Stimulated activated effector memory CD8-positive, alpha-beta T cell treated with anti-CD3 and anti-CD28 coated beads, Interleukin-12 subunit alpha, Interleukin-12 subunit beta, amount 100 ng/mL, for 72 hours (primary cell): ENCODE results near the gene ABCA2.

Source experiments
- ATAC-seq: fragments of 150-1000 bp; cut with Tn5 transposase; 2 replicates; pipeline ENCODE4 v1.10.0; 2021
- DNase-seq, 2 donors: peaks; one replicate each; pipeline ENCODE4 v3.0.0; 2021 to 2022; ENCODE audit warnings: low spot score in 2 of 2
- H3K27ac Mint-ChIP-seq: one replicate; pipeline ENCODE4 v1.8.0; 2022; ENCODE audit warnings: mild to moderate bottlenecking, mixed read lengths
- H3K36me3 Mint-ChIP-seq: one replicate; pipeline ENCODE4 v1.8.0; 2022; ENCODE audit warnings: mild to moderate bottlenecking, mixed read lengths
- H3K4me1 Mint-ChIP-seq: one replicate; pipeline ENCODE4 v1.8.0; 2022; ENCODE audit warnings: mixed read lengths
- H3K4me3 Mint-ChIP-seq: one replicate; pipeline ENCODE4 v1.8.0; 2022; ENCODE audit warnings: mild to moderate bottlenecking, mixed read lengths
- H3K9me3 Mint-ChIP-seq: one replicate; pipeline ENCODE4 v1.8.0; 2022; ENCODE audit warnings: mixed read lengths

ABCA2 gene

GRCh38 chr9:137053944-137054931, 26.2 kb upstream of the ABCA2 start, which contains the start of gene ENTPD2:
TSS of gene ENTPD2 (minus strand) at chr9:137054061. CDS start at chr9:137053997, 64 bp downstream.
- no peaks in the 10 kb centered on the region for H3K36me3 Mint-ChIP-seq
- DNase-seq (no peak), ATAC-seq (peak; percentile 54)
- no peak within 1 kb of the TSS for H3K27ac Mint-ChIP-seq
- H3K4me1 Mint-ChIP-seq = peaks cover 5% of the 10 kb centered on the region
- H3K9me3 Mint-ChIP-seq = no peaks in the 10 kb centered on the region
- no peak within 1 kb of the TSS for H3K4me3 Mint-ChIP-seq

GRCh38 chr9:137052998-137053943, 25.2 kb upstream of the ABCA2 start:
- ATAC-seq (peak; percentile 14), DNase-seq (no peak)
- Mint-ChIP-seq H3K4me1 (peaks cover 5% of the 10 kb centered on the region), H3K9me3 (no peaks in the 10 kb centered on the region), H3K36me3 (no peaks in the 10 kb centered on the region), H3K4me3 (no peak overlapping the region), H3K27ac (no peak overlapping the region)

GRCh38 chr9:137052293-137052692, 24.3 kb upstream of the ABCA2 start:
- H3K4me1 Mint-ChIP-seq = peaks cover 5% of the 10 kb centered on the region
- DNase-seq (no peak), ATAC-seq (no peak)
- H3K9me3 Mint-ChIP-seq = no peaks in the 10 kb centered on the region
- H3K36me3 Mint-ChIP-seq = no peaks in the 10 kb centered on the region
- H3K4me3 Mint-ChIP-seq = no peak overlapping the region
- no peak overlapping the region for H3K27ac Mint-ChIP-seq

- Mint-ChIP-seq H3K4me3 (no peak overlapping the region), H3K27ac (no peak overlapping the region), H3K9me3 (no peaks in the 10 kb centered on the region), H3K36me3 (no peaks in the 10 kb centered on the region), H3K4me1 (peaks cover 10% of the 10 kb centered on the region)
- ATAC-seq (no peak), DNase-seq (no peak)
Observed at GRCh38 chr9:137051145-137051724, 23.2 kb upstream of the ABCA2 start.

GRCh38 chr9:137050570-137050969, 22.5 kb upstream of the ABCA2 start:
- DNase-seq (no peak), ATAC-seq (no peak)
- H3K36me3 Mint-ChIP-seq = no peaks in the 10 kb centered on the region
- H3K4me3 Mint-ChIP-seq = no peak overlapping the region
- peaks cover 11% of the 10 kb centered on the region for H3K4me1 Mint-ChIP-seq
- no peak overlapping the region for H3K27ac Mint-ChIP-seq
- no peaks in the 10 kb centered on the region for H3K9me3 Mint-ChIP-seq

GRCh38 chr9:137049544-137050449, 21.8 kb upstream of the ABCA2 start:
- Mint-ChIP-seq H3K27ac (no peak overlapping the region), H3K4me1 (peaks cover 18% of the 10 kb centered on the region), H3K4me3 (no peak overlapping the region), H3K36me3 (no peaks in the 10 kb centered on the region), H3K9me3 (no peaks in the 10 kb centered on the region)
- ATAC-seq (peak; percentile 50), DNase-seq (peak in 1 of 2 donors; percentile 84)

GRCh38 chr9:137048655-137049543, 20.9 kb upstream of the ABCA2 start:
- no peak for ATAC-seq
- H3K9me3 Mint-ChIP-seq = no peaks in the 10 kb centered on the region
- no peak overlapping the region for H3K27ac Mint-ChIP-seq
- H3K4me1 Mint-ChIP-seq = peaks cover 21% of the 10 kb centered on the region
- DNase-seq = no peak
- no peak overlapping the region for H3K4me3 Mint-ChIP-seq
- no peaks in the 10 kb centered on the region for H3K36me3 Mint-ChIP-seq

- DNase-seq (peak; percentile 83 to 92), ATAC-seq (peak; percentile 77)
- Mint-ChIP-seq H3K4me1 (peaks cover 21% of the 10 kb centered on the region), H3K27ac (no peak within 1 kb of the TSS), H3K4me3 (peak within 1 kb of the TSS; percentile 72), H3K36me3 (no peaks in the 10 kb centered on the region), H3K9me3 (no peaks in the 10 kb centered on the region)
Observed at GRCh38 chr9:137046088-137046787, 18.2 kb upstream of the ABCA2 start, which contains the start of gene NPDC1. TSS of gene NPDC1 (minus strand) at chr9:137046177. CDS start at chr9:137045989, 188 bp downstream.

- Mint-ChIP-seq H3K27ac (no peak overlapping the region), H3K9me3 (no peaks in the 10 kb centered on the region), H3K36me3 (no peaks in the 10 kb centered on the region), H3K4me3 (peak overlapping the region; percentile 72), H3K4me1 (peaks cover 21% of the 10 kb centered on the region)
- DNase-seq = no peak
- peak; percentile 33 for ATAC-seq
Observed at GRCh38 chr9:137045294-137046087, 17.5 kb upstream of the ABCA2 start.

- H3K9me3 Mint-ChIP-seq = no peaks in the 10 kb centered on the region
- peak overlapping the region; percentile 72 for H3K4me3 Mint-ChIP-seq
- H3K4me1 Mint-ChIP-seq = peaks cover 19% of the 10 kb centered on the region
- DNase-seq (no peak), ATAC-seq (peak; percentile 1)
- H3K27ac Mint-ChIP-seq = no peak overlapping the region
- H3K36me3 Mint-ChIP-seq = no peaks in the 10 kb centered on the region
Observed at GRCh38 chr9:137044502-137045177, 16.6 kb upstream of the ABCA2 start.

- DNase-seq (no peak), ATAC-seq (no peak)
- no peak overlapping the region for H3K27ac Mint-ChIP-seq
- peak overlapping the region; percentile 72 for H3K4me3 Mint-ChIP-seq
- peaks cover under 1% of the 10 kb centered on the region for H3K36me3 Mint-ChIP-seq
- peaks cover 16% of the 10 kb centered on the region for H3K4me1 Mint-ChIP-seq
- no peaks in the 10 kb centered on the region for H3K9me3 Mint-ChIP-seq
Observed at GRCh38 chr9:137044037-137044436, 16.0 kb upstream of the ABCA2 start.
